ENCODE measurements around the gene BRD3. TPM values are rescaled to one million over a fixed set of nuclear protein-coding genes. Genes with fewer than 3 reads are reported as not detected.

The BRD3 gene
- total RNA-seq, 1 experiment from 2014 or later: 63.1 TPM

DNA sequence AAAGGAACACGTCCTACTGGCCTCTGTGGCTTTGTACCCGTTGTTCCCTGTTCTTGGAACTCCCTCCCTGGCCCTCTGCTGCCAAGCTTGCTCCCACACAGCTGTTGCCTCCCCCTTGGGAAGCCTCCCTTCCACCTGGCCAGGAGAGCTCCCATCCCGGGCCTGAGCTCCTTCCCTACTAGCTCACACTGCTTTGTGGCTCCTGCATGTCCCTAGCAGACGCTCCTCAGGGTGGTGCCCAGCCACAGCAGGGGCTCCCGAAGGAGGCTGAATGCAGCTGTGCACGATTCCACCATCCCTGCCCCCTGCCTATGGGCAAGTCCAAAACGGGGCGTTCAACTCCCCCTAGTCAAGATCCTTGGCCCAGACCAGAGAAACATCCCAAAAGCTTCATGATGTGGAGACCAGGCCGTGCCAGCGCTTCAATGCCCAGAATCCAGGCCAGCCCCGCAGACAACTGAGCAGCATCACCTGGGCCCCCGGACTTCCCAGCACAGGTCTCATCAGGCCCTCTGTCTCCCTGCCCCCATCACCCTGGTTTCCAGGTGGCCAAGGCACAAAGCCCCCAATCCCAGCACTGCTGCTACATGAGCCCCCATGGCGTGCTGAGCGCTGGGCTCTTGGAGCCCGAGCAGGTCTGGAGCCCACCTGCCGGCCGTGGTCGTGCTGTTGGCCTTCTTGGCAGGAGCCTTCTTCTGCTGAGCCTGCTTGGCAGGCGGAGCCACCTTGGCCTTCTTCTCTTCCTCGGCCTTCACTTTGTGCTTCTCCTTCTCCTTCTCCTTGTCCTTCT lies 28.2 kb downstream of the BRD3 start:
- no peak overlapping the region for H4K91ac ChIP-seq (ENCODE audit: insufficient read length, low read depth, low read length)
- no peak overlapping the region for H3K23ac ChIP-seq (ENCODE audit: insufficient read length, low read depth, low read length)
- H3K27me3 Mint-ChIP-seq (ENCODE audit: low read depth): no peaks in the 10 kb centered on the region; the same call in 1 of the 2 replicates

More for the DNA sequence above, 28.2 kb downstream of the BRD3 start:
- Histone ChIP-seq H3K4me1 (ENCODE audit: insufficient read depth, low read length) (no peaks in the 10 kb centered on the region), H2AK5ac (ENCODE audit: insufficient read length, low read length) (no peak overlapping the region), H2BK5ac (ENCODE audit: insufficient read length, low read length) (no peak overlapping the region), H4K8ac (replicated peaks; ENCODE audit: insufficient read length, low read depth, low read length) (no peak overlapping the region), H3K9me3 (ENCODE audit: control insufficient read depth, low read depth, low read length) (no peaks in the 10 kb centered on the region), H4K20me1 (ENCODE audit: control insufficient read depth, insufficient read depth, insufficient read length) (no peaks in the 10 kb centered on the region), H3K79me1 (ENCODE audit: insufficient read depth, low read depth, low read length, poor library complexity, severe bottlenecking) (no peaks in the 10 kb centered on the region), H3K18ac (ENCODE audit: insufficient read length, low read depth, low read length) (no peak overlapping the region), H3K79me2 (ENCODE audit: insufficient read depth, low read length) (no peaks in the 10 kb centered on the region), H3K14ac (ENCODE audit: insufficient read depth, low read length) (no peak overlapping the region), H3K9ac (ENCODE audit: extremely low read depth, insufficient read length, low read length) (no peak overlapping the region), H4K5ac (ENCODE audit: insufficient read length, low read depth, low read length) (no peak overlapping the region), H2BK20ac (ENCODE audit: low read depth, low read length, poor library complexity, severe bottlenecking) (no peak overlapping the region), H3K27ac (ENCODE audit: insufficient read length, low read depth, low read length) (no peak overlapping the region), H2BK120ac (ENCODE audit: low read depth, low read length, poor library complexity, severe bottlenecking) (no peak overlapping the region), H3K23me2 (ENCODE audit: insufficient read length, low read depth, low read length, poor library complexity, severe bottlenecking) (no peaks in the 10 kb centered on the region), H2AFZ (ENCODE audit: low read length) (no peak overlapping the region), H2BK15ac (ENCODE audit: low read depth, low read length) (no peak overlapping the region), H3K56ac (ENCODE audit: insufficient read length, low read depth, low read length) (no peak overlapping the region), H3K27me3 (ENCODE audit: insufficient read depth, low read length) (no peaks in the 10 kb centered on the region), H3K4me2 (ENCODE audit: insufficient read depth, insufficient read length, low read length) (no peak overlapping the region), H3T11ph (ENCODE audit: low read length) (no peak overlapping the region), H2BK12ac (ENCODE audit: insufficient read length, low read depth, low read length) (no peak overlapping the region), H3K4ac (ENCODE audit: low read depth, low read length) (no peak overlapping the region)
- TF ChIP-seq, protein P1, sequence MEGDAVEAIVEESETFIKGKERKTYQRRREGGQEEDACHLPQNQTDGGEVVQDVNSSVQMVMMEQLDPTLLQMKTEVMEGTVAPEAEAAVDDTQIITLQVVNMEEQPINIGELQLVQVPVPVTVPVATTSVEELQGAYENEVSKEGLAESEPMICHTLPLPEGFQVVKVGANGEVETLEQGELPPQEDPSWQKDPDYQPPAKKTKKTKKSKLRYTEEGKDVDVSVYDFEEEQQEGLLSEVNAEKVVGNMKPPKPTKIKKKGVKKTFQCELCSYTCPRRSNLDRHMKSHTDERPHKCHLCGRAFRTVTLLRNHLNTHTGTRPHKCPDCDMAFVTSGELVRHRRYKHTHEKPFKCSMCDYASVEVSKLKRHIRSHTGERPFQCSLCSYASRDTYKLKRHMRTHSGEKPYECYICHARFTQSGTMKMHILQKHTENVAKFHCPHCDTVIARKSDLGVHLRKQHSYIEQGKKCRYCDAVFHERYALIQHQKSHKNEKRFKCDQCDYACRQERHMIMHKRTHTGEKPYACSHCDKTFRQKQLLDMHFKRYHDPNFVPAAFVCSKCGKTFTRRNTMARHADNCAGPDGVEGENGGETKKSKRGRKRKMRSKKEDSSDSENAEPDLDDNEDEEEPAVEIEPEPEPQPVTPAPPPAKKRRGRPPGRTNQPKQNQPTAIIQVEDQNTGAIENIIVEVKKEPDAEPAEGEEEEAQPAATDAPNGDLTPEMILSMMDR (conservative IDR thresholded peaks at IDR 0.05): no peak
- Mint-ChIP-seq H3K4me3 (no peak overlapping the region), H3K4me1 (no peaks in the 10 kb centered on the region), H3K9me3 (no peaks in the 10 kb centered on the region), H3K27ac (peak overlapping the region in 1 of 3 experiments; percentile 85; a peak in 2 of 7 replicates), H3K36me3 (ENCODE audit: insufficient read depth in 1 of 3, low read depth in 3 of 3) (peaks cover 48 to 91% (median 80%) of the 10 kb centered on the region in 3 experiments)
- DNase-seq: no peak
- WGBS (ENCODE audit: extremely low coverage, insufficient read length, low lambda C conversion rate): no CpG with 5 or more reads among the region's 20 CpGs

Data from H9 (cell line).